Loucy (cell line): ENCODE data around the gene TOR1AIP2.

ENCODE experiments used
- CTCF ChIP-seq: fragments of 200-600 bp; sonication (generic); conservative IDR thresholded peaks from 2 replicates; pipeline ENCODE4 v1.5.1; 2014; ENCODE audit warnings: mild to moderate bottlenecking, antibody characterized with exemption, low read length
- EZH2phosphoT487 ChIP-seq: fragments of 200-600 bp; IDR thresholded peaks from 2 replicates; pipeline ENCODE4 v1.6.1; 2018; ENCODE audit warnings: antibody characterized with exemption, mild to moderate bottlenecking, moderate library complexity, borderline replicate concordance

- TF ChIP-seq CTCF (no peak), EZH2phosphoT487 (no peak)
These were observed 60.5 kb downstream of the TOR1AIP2 start for GRCh38 chr1:179817056-179817455.
